Chondrocyte (in vitro differentiated cells): ENCODE data around the gene KLHL21. TPM values are rescaled to one million over a fixed set of nuclear protein-coding genes. Genes with fewer than 3 reads are reported as not detected.

ENCODE experiments used
- DNase-seq: peaks from one replicate; pipeline ENCODE4 v3.0.0; 2021; ENCODE audit warnings: mixed read lengths, low spot score
- H3K27ac Mint-ChIP-seq: one replicate; pipeline ENCODE4 v1.8.0; 2021; ENCODE audit warnings: mild to moderate bottlenecking, moderate library complexity, mixed read lengths; ENCODE audit not compliant: unreplicated experiment
- H3K27me3 Mint-ChIP-seq: 2 replicates; pipeline ENCODE4 v1.8.0; 2021; ENCODE audit warnings: low read depth, mixed read lengths
- H3K36me3 Mint-ChIP-seq: 2 replicates; pipeline ENCODE4 v1.8.0; 2021; ENCODE audit warnings: low read depth, mixed read lengths
- H3K4me1 Mint-ChIP-seq: 2 replicates; pipeline ENCODE4 v1.8.0; 2021; ENCODE audit warnings: low read depth, mild to moderate bottlenecking, mixed read lengths
- H3K4me3 Mint-ChIP-seq: one replicate; pipeline ENCODE4 v1.8.0; 2021; ENCODE audit warnings: mild to moderate bottlenecking, moderate library complexity, mixed read lengths; ENCODE audit not compliant: unreplicated experiment
- H3K9me3 Mint-ChIP-seq: 2 replicates; pipeline ENCODE4 v1.8.0; 2021; ENCODE audit warnings: low read depth, mixed read lengths
- total RNA-seq: library from RNA; stranded (reverse); gene quantifications from 3 replicates; pipeline ENCODE4 v1.2.1, GENCODE V29; 2021
- TF ChIP-seq, protein P1 (sequence below): fragments of 200-600 bp; sonication (generic); IDR thresholded peaks from 2 replicates; pipeline ENCODE4 v1.5.0; 2021; ENCODE audit warnings: antibody characterized with exemption, mild to moderate bottlenecking, moderate library complexity

Gene KLHL21
- total RNA-seq, 1 donor from 2014 or later = 39.6 TPM

DNA sequence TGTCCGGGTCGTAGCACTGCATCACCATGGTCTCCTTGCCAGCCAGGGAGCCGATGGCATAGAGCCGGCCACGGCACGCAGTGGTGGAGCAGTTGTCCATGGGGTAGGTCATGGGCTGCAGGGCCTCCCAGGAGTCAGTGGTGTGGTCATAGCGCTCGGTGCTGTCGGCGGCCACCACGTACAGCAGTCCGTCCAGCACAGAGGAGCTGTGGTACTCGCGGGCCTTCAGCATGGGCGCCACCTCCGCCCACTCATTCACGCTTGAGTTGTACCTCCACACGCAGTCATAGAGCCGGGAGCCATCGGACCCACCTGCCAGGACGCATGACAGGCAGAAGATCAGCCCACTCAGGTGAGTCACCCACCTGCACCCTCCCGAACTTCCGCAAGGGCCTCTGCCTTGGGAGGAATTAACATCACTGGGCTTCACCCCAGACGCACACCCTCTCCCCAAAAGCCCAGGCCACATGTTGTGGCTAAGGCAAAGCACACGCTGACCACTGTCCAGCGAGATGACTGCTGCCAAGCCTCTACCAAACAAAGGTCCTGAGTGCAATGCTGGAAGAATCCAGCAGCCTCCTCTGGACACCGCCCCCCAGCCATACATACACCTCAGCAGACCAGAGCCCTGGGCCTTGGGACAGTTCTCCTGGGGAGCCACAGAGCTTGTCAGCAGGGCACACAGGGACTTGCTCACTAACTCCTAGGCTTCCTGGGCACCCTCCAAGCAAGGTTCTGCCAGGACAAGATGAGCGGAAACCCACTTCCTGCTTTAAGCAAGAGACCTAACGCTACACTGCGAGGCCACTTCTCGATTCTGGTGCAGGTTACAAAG, 3.3 kb downstream of the KLHL21 start:
- peak overlapping the region; percentile 36 for H3K27ac Mint-ChIP-seq

DNA sequence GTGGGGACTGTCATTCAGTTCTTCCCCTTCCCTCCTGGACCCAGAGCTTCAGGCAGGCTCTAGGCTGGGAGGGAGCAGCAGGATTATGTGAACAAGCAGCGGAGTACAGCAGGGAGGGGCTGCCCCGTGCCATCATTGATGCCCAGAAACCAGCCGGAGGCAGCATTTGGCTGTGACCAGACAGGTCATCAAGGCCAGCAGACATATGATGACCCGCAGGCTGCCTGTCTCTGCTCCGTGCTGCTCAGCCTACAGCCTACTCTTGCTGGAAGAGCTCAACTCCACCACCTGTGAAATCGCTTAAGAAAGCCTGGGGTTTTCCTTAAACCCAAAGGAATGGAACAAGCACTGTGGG, 4.9 kb downstream of the KLHL21 start:
- no peak for DNase-seq
- no peaks in the 10 kb centered on the region for H3K9me3 Mint-ChIP-seq
- no peak overlapping the region for H3K4me3 Mint-ChIP-seq
- no peaks in the 10 kb centered on the region for H3K27me3 Mint-ChIP-seq
- H3K36me3 Mint-ChIP-seq = peaks cover 18% of the 10 kb centered on the region
- TF ChIP-seq, protein P1, sequence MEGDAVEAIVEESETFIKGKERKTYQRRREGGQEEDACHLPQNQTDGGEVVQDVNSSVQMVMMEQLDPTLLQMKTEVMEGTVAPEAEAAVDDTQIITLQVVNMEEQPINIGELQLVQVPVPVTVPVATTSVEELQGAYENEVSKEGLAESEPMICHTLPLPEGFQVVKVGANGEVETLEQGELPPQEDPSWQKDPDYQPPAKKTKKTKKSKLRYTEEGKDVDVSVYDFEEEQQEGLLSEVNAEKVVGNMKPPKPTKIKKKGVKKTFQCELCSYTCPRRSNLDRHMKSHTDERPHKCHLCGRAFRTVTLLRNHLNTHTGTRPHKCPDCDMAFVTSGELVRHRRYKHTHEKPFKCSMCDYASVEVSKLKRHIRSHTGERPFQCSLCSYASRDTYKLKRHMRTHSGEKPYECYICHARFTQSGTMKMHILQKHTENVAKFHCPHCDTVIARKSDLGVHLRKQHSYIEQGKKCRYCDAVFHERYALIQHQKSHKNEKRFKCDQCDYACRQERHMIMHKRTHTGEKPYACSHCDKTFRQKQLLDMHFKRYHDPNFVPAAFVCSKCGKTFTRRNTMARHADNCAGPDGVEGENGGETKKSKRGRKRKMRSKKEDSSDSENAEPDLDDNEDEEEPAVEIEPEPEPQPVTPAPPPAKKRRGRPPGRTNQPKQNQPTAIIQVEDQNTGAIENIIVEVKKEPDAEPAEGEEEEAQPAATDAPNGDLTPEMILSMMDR = no peak
- H3K27ac Mint-ChIP-seq = no peak overlapping the region
- H3K4me1 Mint-ChIP-seq = peaks cover 27% of the 10 kb centered on the region

More for the DNA sequence above, 3.3 kb downstream of the KLHL21 start:
- no peaks in the 10 kb centered on the region for H3K27me3 Mint-ChIP-seq
- no peaks in the 10 kb centered on the region for H3K9me3 Mint-ChIP-seq
- DNase-seq = no peak
- peaks cover 38% of the 10 kb centered on the region for H3K4me1 Mint-ChIP-seq
- peaks cover 16% of the 10 kb centered on the region for H3K36me3 Mint-ChIP-seq
- H3K4me3 Mint-ChIP-seq = peak overlapping the region; percentile 86
- TF ChIP-seq, protein P1 = no peak

DNA sequence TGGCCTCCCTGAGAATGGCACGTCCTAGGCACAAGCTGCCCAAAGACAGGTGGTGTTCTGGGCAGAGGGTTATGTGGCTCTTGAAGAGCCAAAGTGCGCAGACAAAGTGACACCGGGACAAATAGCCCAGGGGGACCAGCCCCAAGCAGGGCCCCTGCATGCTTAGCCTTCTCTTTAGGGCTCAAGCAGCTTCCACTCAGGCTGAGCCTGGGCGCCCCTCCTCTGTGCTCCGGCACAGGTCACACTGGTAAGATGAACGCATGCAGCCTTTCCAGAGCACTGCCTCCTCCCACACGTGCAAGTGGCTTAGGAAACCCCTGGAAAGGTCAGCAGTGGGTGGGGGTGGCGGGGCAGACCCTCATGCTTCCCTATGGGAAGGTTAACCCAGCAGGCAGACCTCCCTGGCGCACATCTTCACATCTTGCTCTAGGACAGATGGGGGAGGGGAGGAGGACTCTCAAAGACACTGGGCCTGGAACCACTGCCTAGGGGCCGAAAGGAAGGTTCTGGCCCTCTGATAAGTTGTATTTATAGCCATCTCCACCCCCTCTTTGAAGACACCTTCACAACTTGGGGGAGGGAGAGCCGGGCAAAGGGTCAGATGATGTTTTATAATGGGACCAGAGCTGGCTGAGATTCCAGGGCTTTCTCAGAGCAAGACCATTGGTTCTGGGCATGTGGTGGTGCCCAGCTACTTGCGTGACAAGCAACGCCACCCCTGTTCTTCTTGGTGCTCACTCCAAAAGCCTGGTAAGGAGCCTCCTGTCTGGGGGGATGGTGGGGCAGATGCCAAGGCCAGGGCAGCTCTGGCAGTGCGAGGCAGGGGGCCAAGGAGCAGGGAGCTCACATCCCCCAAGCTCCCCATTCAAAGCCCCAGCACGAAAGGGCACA, 5.5 kb downstream of the KLHL21 start:
- Mint-ChIP-seq H3K36me3 (peaks cover 18% of the 10 kb centered on the region), H3K27me3 (no peaks in the 10 kb centered on the region), H3K27ac (no peak overlapping the region), H3K4me1 (peaks cover 27% of the 10 kb centered on the region), H3K9me3 (no peaks in the 10 kb centered on the region), H3K4me3 (no peak overlapping the region)
- DNase-seq = no peak
- TF ChIP-seq, protein P1 = no peak

DNA sequence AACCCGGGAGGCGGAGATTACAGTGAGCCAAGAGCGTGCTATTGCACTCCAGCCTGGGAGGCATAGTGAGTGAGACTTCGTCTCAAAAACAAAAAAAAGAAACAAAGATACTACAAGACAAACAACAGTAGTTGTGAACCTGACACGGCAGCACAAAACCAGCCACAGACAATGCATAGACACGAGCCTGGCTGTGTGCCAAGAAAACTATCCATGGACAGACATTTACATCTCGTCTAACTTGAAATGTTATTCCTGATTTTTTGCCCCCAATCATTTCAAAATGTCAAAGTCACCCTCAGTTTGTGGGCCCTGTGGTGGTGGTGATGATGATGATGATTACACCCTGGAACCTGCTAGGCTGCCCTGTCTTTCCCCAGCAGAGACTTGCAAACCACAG, 6.3 kb downstream of the KLHL21 start:
- Mint-ChIP-seq H3K9me3 (no peaks in the 10 kb centered on the region), H3K27ac (no peak overlapping the region), H3K4me1 (peaks cover 27% of the 10 kb centered on the region), H3K36me3 (peaks cover 18% of the 10 kb centered on the region), H3K27me3 (no peaks in the 10 kb centered on the region), H3K4me3 (no peak overlapping the region)
- TF ChIP-seq, protein P1 = no peak
- no peak for DNase-seq

DNA sequence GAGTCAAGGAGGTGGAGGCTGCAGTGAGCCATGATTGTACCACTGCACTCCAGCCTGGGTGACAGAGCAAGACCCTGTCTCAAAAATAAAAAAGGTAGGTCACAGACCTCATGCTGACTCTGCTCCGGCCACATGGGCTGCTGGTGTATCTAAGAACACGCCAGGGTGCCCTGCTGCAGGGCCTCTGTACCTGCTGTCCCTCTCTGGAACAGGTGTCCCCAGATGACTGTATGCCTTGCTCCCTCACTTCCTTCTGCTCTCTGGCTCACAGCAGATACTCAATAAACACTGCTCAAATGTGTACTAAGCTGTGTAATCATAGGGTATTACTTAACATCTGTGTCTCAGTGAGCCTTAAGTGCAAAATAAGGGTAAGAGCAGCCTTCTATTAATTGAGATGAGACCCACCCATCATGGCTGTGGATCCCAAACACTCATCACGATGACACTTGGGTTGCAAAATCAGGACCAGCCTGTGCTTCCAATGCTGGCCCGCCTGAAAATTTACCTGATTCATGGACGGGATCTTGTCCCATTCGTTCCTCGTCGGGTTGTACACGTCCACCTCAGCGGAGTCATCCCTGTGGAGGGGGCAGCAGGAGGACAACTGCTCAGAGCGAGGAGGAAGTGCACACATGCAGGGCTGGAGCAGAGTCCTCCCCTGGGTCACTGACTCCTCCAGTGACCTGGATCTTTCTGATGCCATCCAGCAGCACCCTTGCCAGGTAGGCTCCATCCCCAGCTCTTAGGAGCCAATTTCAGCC, 7.5 kb downstream of the KLHL21 start:
- Mint-ChIP-seq H3K4me1 (peaks cover 22% of the 10 kb centered on the region), H3K27ac (no peak overlapping the region), H3K4me3 (no peak overlapping the region), H3K36me3 (peaks cover 21% of the 10 kb centered on the region), H3K9me3 (no peaks in the 10 kb centered on the region), H3K27me3 (no peaks in the 10 kb centered on the region)
- TF ChIP-seq, protein P1 = no peak
- DNase-seq = no peak
